ENCODE data around the gene VEPH1.
"Not testable (repeated sequence)": the region's sequence is repeated elsewhere in the genome, so short reads cannot be mapped to it uniquely, and the experiment has no call there.

Gene VEPH1

DNA sequence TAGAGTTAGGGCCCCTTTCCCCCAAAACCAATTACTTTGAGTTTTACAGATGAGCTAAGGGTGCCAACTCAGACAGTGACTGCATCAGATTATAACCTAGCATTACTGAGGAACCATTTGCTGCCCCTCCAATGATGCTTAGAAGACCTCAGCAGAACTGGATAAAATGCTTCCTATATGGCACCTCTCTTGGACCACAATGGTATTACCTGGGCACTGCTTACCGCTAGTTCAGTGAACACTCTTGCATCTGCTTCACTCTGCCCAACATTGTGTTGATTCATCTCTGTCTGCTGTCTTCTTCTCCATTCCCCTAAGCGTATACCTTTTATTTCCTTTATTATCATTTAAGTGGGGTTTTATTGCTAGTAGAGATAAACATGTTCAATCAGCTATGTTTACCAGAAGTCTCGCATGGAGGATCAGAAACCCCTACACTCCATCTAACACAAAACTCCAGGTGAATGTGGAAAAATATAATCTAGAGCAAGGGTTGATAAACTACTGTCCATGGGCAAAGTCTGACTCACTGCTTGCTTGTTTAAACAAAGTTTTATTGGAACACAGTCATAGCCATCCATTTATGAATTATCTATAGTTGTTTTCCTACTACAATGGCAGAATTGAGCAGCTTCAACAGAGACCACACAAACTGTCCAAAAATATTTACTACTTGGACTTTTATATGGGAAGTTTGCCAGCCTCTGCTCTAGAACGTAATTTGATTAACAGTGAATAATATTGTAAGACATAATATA lies 166.8 kb downstream of the VEPH1 start:
- DNase-seq: no peak

DNA sequence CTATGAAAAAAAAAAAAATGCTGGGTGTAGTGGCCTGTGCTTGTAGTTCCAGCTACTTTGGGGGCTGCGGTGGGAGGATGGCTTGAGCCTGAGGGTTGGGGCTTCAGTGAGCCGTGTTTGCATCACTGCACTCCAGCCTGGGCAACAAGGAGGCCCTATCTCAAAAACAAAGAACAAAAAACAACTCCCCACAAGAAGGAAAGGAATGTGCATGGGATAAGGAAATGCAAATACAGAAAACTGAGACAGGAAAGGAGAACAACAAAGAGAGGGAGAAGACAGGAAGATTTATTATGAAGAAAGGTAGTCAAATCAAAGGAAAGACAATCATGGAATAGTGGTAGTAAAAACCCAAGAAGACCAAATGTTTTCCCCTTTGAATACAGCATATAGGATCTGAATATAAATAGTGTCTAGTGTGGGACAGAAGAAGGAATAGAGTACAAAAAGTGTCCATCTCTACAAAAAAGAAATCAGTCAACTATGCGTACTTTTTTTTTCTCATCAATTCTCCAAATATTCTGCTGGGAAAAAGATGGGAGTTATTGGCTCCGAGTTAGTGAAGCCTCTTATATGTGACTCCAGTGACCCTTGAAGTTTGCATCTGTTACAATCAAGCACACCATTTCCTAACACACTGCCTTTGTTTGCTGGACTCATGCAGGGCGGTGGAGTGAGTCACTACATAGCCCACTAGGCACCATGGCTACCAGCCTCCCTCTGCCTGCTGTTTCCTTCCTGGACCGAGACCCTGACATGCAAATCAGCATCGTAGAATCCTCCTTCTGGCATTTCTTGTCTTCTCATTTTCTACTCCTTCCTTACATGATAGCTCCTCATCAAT lies 167.8 kb downstream of the VEPH1 start:
- DNase-seq: no peak

DNA sequence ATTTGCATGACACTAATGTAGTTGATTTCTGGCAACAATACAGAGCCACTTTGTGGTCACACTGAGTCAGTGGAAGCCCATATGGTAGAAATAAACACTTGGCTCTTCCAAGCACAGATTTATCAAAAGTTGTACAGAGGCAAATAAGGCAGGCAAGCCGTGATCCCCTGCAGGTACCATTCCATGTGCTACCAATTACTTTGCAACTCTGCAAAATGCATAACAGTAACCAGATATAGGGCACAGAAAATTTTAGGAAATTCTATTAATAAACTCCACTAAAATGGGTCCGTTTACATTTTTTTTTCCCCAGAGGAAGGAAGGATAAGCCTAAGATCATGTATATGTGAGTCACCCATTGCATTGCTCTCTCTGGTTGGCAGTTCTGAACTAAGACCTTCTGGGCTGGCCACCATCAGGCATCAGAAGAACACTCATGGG lies 169.6 kb downstream of the VEPH1 start:
- no peak for DNase-seq

DNA sequence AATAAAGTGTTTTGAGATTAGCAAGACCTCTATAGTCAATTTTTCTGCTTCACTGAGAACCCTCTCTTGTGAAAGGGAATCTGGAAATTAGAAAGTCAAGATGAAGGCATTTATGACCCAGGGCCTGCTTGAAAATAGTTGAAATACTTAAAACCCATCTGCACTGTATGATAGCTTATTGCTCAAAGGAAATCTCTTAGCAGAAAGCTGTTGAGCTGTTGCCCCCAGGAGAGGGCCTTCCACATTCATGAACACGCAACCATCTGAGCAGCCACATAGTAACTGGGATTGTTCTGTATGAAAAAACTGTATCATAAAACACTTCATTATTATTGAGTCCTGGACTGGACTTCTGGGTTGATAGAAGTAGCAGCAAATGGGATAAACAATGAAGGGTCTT lies 173.0 kb downstream of the VEPH1 start:
- DNase-seq: no peak

DNA sequence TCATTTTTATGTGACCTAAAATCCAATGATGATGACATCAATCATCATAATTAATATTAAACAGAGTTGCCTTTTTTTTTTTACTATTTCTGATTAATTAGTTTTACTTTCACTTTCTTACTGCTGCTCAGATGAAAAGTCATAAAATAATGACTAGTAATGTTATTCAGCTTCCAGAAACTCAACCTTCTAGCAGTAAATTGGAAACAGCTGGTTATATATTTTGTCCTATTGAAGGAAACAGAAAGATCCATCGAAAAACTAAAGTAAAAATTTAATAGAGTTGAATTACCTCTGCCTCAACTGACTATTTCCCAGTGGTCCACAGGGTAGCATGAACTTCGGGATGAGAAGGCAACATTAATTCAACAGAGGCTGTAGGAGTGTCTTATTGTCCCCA lies 173.7 kb downstream of the VEPH1 start:
- DNase-seq: no peak

DNA sequence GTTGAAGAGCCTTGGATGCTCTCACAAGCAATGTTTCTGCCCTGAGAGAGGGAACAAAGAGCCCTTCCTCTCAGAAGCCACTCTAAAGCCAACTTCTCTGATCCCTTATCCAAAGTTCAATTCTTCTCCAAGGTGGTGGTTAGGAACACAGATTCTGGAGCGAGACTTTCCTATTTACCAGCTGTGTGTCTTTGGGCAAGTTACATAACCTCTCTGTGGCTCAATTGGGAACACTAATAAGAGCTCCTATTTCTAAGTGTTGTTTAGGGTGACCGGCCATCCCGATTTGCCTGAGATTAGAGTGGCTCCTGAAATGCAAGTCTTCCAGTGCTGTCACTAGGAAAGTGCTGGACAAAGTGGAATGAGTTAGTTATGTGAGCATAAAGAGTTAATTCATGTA lies 175.4 kb downstream of the VEPH1 start:
- no peak for DNase-seq

DNA sequence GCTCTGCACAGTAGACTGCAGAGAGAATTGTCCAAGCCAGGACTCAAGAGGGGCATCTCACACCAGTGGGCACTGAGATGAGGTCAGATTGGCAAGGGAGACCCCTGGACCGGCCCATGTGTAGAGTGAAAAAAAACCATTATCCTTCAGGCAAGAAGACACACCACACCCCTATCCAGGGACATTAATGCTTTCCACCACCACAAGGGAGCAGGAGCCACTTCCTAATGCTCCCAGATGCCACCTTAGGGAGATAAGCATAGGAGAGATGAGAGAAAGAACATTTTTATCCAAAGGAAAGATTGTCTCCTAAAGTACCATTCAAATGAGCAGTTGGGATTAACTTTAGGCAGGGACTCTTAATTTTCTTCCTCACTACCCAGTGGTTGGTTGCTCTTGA lies 176.2 kb downstream of the VEPH1 start:
- no peak for DNase-seq

DNA sequence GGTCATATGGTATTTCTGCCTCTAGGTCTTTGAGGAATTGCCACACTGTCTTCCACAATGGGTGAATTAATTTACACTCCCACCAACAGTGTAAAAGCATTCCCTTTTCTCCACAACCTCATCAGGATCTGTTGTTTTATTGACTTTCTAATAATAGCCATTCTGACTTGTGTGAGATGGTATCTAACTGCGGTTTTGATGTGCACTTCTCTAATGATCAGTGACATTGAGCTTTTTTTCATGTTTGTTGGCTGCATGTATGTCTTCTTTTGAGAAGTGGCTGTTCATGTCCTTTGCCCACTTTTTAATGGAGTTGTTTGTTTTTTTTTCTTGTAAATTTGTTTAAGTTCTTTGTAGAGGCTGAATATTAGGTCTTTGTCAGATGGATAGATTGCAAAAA lies 178.3 kb downstream of the VEPH1 start:
- DNase-seq: not testable (repeated sequence)

DNA sequence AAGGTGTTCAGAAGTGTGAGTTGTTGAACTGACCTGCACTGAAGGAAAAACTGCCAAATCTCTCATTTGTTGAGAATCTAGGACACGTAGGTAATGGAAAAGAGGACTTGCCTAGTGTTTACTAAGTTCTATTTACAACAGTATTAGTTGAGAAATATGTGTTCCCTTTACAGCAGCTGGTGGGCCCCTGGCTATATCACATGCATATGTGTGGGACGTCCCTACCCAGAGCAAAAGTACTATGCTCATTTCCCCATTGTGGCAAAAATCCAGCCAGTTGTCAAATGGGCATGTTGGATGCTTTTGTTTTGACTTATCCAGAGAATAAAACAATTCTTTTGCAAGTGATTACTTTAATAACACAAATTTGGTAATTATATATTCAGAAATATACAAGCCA lies 179.9 kb downstream of the VEPH1 start:
- DNase-seq: no peak

DNA sequence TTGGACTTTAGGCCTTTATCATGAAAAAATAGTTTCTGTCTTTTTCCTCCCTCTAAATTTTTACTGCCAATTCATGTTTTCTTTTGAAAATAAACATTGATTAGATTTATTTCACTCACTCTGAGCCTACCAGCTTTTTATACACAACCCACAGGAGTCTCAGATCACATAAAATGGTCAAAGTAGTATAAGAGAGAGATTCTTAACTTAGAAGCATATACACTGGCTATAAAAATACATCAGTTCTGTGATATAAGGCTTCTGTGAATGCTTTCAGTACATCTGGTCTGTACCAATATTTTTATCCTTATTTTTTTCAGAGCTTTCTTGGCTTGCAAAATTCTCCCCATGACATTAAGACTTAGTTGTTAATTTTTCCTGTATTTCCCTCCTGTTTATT lies 183.5 kb downstream of the VEPH1 start:
- DNase-seq: no peak

DNA sequence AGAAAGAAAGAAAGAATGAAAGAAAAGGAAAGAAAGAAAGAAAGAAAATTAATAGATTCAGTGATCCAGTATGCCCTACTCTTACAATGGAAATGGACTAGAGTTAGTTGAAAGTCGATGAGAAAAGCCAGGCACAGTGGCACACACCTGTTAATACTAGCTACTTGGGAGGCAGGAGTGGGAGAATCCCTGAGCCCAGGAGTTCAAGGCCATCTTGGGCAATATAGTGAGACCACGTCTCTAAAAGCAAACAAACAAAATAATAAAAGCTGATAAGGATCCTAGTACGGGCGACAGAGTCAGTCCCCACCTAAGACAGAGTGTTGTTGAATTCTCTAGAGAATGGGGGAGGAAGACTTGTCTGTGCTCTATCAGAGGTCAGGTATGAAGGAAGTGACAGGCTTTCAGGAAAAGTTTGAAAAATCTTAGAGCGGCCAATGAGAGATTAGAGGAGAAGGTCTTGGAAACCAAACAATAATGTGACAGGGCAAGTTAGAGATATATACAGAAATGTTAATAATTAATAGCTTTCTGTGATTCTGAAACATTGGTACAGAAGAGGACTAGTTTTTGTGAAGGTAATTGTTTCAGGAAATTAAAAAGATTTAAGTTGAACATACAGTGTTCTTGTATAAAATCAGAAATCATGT lies 184.5 kb downstream of the VEPH1 start:
- DNase-seq: no peak

DNA sequence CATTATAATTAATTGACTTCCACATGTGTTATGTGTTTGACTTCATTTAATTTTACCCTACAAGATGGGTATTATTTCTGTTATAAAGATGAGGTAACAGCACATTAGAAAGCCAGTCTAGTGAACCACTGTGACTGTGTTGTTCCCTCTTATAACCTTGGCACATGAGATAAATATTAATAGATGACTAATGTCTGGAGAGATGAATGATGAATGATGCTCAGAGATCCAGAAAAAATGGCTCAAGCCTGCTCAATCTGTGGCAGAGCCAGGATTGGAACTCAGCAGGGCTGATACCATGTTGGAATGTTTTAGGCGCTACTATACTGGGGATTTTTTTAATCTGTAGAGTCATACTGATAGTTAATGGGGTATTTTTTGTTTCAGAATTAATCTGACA lies 185.3 kb downstream of the VEPH1 start:
- no peak for DNase-seq

DNA sequence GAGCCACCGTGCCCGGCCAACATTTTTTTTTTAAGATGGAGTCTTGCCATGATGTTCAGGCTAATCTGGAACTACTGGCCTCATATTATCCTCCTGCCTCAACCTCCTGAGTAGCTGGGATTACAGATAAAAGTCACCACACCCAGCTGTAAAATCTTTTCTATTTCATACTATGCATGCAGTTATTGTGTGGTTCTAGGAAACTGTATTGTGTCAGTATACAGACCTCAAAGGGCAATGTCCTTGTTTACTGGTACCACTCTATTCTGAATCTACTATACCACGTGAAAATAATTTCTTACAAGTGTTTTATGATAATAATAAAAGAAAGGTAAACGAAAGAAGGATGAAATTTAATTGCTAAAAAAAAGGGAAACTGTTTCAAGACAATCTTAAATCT lies 190.0 kb downstream of the VEPH1 start:
- no peak for DNase-seq

DNA sequence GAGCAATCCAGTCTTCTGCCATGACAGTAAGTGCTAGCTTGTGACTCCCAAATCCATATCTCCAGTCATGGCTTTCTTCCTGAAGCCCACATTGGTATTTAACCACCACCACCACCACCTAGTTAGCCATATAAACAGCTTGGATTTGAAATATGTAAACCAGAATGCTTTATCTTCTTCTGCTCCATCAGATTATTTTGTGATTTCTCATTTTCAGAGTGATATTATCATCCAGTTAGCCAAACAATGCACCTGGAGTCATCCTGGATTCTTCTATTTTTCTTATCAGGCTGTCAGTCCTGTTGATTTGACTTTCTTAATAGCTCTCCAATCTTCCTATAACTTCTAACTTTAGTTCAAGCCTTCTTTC lies 190.9 kb downstream of the VEPH1 start:
- DNase-seq: no peak

DNA sequence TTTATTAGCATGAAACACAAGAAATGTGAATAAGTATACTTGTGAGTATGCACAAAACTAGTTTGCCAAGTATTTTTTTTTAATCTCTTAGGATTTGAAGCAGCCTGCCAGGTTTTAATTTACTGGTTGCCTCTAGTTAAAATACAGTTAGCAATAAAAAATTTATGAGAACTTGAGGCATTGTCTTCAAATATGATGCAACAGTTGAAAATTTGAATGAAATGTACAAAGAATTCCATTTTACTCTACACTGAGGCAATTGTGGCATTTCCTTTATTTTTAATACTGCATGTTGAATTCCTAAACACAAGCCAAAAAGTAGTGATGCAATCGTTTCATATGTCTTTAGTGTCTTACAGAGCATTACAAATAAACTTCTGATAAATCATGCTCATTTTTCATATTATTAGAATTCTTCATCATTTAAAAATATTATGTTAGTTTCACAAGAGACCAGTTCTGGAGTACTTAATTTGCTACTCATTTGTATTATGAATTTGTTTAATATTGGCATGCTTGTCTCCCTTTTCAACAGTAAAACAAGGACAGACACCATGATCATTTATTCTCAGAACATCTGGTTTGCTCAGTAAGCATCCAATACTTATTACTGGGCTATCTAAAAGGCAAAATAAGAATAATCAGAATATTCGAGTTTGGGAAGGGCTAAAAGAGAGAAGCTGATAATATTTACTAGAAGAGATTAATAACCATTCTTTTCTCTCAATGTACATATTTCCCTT lies 191.4 kb downstream of the VEPH1 start:
- DNase-seq: no peak

DNA sequence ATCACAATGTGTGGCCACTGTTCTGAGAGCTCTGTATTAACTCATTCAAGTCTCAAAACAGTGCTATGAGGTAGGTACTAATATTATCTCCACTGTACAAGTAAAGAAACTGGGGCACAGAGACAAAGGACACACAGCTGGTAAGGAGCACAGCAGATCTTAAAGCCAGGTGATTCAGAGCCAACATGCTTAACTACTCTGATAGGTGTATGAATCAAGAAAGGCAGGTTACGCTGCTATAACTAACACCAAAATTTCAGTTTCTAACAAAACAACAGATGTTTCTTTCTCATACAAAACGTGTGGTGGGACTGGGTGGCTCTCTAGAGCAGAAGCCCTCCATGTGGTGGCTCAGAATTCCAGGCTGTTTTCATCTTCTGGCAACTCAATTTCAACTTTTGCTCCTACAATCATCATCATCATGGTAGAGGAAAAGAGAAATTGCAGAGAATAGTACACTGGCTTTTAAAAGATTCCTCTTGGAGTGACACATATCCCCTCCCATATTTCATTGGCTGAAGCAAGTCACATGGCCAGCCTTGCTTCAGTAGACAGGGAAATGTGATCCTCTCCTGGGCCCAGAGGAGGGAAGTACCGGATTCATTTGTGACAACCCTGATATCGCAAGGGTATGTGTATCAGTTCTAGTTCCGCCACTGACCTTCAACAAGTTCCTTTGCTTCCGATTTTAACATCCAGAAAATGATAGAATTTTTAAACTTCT lies 192.7 kb downstream of the VEPH1 start:
- DNase-seq: no peak

DNA sequence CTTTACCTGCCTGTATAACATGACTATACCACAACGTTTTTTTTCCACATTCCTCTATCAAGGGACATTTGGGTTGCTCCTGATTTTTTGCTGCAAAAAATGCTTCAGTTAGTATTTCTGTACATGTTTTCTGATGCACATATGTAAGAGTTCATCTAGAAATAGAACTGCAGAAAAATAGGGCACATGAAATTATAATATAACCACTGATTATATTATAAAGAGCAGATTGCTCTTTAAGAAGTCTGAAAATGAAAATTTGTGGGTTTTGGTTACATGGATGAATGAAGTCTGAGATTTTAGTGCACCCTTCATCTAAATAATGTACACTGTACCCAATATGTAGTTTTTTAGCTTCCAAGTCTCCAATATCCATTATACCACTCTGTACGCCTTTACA lies 196.7 kb downstream of the VEPH1 start:
- no peak for DNase-seq

DNA sequence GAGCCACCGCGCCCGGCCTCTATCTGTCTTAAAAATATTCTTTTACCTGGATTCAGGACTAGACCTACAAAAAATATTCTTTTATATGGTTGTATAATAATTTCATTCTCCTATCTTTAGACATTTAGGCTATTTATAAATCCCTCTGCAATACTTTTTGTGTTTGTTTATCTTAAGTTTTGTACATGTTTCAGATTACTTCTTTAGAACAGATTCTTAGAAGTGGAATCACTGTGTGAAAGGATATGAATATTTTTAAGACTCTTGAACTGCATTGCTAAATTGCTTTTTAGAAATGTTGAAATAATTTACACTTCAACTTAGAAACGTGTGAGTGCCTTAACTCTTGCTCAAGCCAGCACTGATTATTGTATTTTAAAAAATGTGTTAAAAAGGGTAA lies 197.8 kb downstream of the VEPH1 start:
- DNase-seq: no peak

DNA sequence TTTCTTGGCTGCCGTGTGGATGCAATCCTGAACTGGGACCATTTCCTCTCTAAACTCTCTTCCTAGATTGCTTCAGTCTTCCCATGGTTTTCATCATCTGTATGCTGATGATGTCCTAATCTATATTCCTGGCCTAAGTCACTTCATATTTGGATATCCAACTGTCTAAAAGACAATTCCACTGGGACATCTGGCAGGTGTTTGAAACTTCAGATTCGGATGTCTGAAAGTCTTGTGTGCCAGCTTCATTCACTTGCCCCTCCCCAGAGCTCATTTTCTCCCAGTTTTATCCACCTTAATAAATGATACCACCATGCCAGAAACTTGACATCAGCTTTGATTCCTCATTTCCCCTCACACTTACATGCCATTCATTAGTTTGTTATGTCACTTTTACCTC lies 201.5 kb downstream of the VEPH1 start:
- no peak for DNase-seq

DNA sequence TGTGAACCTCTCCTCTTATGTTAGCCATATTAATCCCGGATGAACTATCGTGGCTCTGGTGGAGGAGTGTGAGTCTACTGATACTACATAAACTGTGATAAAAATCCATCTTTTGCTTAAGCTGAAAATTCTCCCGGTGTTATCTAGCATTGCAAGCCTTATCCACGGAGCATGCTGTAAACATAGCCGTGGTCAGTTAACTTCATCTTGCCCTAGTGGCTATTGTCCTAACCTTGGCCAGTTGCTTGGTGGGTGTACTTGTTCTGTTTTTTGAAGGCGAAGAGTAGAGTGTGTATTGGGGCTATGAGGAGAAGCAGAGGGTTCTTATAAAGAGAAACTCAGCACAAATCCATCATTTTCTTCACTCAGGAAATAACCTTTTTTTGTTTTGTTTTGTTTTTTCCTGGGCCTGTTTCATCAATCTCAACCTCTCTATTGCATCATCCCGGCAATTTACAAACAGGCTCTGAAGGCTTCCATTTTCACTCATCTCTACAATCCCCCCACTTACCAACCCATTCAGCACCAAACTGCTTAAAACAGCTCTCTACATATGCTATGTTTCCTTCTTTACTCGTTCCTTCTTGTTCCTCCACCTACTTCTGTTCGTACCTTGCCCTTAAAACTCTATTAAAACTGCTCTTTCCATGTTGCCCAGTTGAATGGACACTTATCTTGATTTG lies 202.1 kb downstream of the VEPH1 start:
- DNase-seq: no peak

DNA sequence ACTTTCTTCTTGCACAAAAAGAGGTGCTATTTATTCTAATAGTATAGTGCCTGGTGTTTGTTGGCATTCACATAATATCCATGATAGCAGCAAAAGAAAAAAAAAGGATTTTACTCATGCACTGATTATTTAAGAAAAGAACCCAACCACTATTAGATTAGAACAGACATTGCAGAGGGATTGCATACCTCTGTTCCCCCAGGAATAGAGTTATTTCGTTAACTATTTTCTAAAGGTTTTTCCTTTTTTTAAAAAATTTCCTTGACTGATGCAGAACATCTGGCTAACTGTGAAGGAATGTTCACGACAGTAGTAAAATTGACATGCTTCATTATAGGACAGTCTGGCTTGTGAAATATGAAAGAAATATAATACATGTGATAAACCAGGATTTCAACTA lies 203.1 kb downstream of the VEPH1 start:
- no peak for DNase-seq

DNA sequence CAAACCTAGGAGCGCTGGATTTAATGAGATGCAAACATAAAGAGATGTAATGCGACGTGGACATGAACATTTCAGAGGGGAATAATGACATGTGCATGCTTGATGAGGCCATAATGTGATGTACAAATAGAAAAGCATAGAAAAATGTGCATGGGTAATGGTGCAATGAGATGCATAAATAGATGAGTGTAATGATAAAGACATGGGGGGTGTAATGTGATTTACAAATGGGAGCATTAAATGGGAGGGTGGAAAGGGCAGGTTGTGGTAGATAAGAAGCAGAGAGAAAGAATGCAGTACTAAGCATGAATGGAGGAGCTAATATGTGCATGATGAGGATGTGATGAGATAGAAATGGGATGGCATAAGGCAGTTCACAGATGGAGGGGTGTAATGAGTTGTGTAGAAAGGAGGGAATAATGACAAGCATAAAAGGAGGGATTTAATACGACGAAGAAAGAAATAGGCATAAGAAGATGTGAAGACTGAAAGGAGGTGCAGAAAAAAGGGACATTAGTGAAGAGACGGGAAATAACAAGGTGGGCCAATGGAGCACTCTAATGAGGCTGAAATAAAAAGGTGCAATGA lies 205.8 kb downstream of the VEPH1 start:
- no peak for DNase-seq
